Left ventricle myocardium superior (tissue), 1 donor: ENCODE measurements around the gene GLRX3. TPM values are rescaled to one million over a fixed set of nuclear protein-coding genes. Genes with fewer than 3 reads are reported as not detected.

Experiments used
- ATAC-seq: fragments of 200-7000 bp; cut with Tn5 transposase; one replicate; pipeline ENCODE4 v1.9.1; 2020; ENCODE audit warnings: mild to moderate bottlenecking, moderate library complexity
- DNase-seq: peaks from one replicate; pipeline ENCODE4 v3.0.0-alpha.2; 2020
- intact Hi-C: fragments of 100-400 bp; cut with micrococcal nuclease; formaldehyde crosslinking; loops from one replicate; pipeline ENCODE4 v1.11.0; 2022
- total RNA-seq: library from RNA; stranded (reverse); fragmentation: NEBNext Ultra II Directional; extraction: Animal tissue kit (Norgen Biotek cat#: 25700); gene quantifications from one replicate; pipeline ENCODE4 v1.2.1, GENCODE V29; 2021
- donor health status: DM: no; HTN: yes; CAD: no; lungs with severe emphysema.

The GLRX3 gene
- total RNA-seq, 1 donor from 2014 or later, result 64.8 TPM

DNA sequence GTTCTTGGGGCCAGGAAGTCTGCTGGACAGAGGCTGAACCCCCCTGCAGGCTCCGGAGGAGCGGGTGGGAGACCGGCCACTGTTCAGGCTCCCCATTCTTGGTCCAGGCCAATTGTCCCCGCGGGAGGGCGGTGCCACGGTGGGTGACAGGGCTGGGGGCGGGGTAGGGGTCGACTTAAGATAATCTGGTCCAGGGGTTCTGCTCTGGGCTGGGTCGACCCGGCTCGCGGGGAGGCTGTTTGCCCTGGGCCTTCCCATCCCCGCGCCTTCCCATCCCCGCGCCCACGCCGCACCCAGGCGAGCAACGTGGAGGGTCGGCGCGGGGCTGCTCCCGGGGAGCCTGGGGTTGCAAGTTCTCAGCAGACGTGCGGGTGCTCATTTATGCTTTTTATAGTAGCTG, 7.3 kb upstream of the GLRX3 start:
- ATAC-seq (no peak), DNase-seq (no peak)
- intact Hi-C loops, result no loop called here

DNA sequence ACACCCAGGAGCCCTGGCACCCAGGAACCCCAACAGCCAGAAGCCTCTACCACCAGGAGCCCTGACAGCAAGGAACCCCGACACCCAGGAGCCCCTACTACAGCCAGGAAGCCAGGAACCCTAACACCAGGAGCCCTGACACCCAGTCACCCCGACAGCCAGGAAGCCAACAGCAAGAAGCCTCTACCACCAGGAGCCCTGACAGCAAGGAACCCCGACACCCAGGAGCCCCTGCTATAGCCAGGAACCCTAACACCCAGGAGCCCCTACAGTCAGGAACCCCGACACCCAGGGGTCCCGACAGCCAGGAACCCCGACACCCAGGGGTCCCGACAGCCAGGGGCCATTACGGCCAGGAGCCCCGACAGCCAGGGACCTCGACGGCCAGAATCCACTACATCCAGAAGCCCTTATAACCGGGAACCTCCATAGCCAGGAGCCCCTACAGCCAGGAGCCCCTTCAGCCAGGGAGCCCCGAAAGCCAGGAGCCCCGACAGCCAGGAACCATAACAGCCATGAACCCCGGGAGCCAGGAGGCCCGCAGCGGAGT, 440 bp upstream of the GLRX3 start:
- DNase-seq (no peak), ATAC-seq (no peak)
- intact Hi-C loops, result loop anchor here (2.0 kb wide), 1 partner anchor 25 kb away; the partner anchor contains the start of gene C10orf143

DNA sequence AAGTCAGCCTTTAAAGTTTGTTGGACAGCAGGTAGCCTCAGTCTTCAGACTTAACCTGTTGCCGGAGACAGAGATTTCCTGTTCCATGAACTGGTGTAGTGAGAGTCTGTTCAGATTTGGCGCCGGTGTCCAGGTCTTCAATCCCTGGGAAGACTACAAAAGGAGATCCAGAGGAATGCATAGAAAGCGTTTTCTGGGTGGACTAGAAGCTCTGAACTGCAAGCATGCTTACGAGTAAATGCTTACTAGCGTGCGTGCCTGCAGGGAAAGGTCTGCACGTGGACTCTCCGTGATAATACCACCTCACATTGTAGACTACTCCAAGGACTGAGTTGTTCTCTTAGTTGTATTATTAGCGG, 878 bp downstream of the GLRX3 start:
- intact Hi-C loops, result loop anchor here (2.0 kb wide), 1 partner anchor 26 kb away; the partner anchor contains the start of gene C10orf143
- DNase-seq, result no peak
- no peak for ATAC-seq

DNA sequence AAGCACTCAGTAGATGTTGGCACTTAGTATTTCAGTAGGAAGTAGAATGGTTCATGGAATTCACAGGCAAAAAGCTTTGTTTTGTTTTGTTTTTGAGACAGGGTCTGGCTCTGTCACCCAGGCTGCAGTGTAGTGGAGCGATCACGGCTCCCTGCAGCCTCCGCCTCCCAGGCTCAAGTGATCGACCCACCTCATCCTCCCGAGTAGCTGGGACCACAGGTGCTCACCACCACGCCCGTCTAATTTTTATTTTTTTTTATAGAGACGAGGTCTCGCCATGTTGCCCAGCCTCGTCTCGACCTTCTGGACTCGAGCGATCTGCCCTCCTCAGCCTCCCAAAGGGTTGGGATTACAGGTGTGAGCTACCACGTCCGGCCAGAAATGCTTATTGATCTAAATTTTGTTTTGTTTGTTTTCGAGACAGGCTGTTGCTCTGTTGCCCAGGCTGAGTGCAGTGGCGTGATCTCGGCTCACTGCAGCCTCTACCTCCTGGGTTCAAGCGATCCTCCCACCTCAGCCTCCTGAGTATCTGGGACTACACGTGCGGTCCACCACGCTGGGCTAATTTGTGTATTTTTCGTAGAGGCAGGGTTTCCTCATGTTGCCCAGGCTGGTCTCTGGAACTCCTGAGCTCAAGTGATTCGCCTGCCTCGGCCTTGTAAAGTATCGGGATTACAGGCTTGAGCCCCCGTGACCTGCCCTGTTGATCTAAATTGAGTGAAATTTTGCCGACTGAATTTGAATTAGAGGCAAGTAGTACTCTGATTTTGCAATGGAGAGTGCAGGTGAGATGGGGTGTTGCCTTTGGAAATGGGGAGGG, 1.7 kb downstream of the GLRX3 start:
- no peak for DNase-seq
- intact Hi-C loops, result loop anchor here (2.0 kb wide), 1 partner anchor 27 kb away; the partner anchor contains the start of gene C10orf143
- ATAC-seq, result no peak

DNA sequence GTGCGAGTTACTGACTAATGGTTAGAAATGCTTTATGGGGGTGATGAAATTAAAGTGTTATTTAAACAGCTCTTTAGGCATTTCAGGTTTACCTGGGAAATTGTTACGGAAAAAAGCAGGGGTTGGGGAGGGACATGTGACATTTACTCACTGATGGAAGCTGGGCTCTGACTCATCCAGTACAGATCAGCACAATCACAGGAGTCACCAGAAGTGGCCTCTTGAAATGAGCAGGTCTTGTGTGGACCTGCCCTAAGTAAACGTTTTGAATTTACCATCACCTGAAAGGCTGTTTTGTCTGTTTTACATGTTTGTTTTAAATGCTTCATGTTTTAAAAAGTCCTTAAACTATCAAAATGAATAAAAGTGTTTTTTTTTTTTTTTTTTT, 2.3 kb downstream of the GLRX3 start:
- intact Hi-C loops, result no loop called here
- ATAC-seq (no peak), DNase-seq (no peak)

DNA sequence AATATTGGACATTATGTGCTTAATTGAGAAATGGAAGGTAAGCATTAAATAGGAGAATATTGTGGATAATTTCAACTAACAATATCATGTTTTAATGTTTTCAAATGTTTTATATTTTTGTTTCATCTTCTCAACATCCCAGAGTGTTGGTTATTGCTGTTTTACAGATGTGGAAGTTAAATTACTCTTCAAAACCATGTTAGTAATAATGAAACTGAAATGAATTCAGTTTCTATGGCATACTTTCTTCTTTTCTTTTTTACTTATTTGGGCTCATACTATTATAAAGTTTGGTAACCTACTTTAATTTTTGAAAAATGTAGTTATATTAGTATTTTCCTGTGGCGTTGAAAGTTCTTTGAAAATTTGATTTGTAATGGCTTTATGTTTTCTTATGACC, 4.2 kb downstream of the GLRX3 start:
- intact Hi-C loops, result no loop called here
- DNase-seq (no peak), ATAC-seq (no peak)

DNA sequence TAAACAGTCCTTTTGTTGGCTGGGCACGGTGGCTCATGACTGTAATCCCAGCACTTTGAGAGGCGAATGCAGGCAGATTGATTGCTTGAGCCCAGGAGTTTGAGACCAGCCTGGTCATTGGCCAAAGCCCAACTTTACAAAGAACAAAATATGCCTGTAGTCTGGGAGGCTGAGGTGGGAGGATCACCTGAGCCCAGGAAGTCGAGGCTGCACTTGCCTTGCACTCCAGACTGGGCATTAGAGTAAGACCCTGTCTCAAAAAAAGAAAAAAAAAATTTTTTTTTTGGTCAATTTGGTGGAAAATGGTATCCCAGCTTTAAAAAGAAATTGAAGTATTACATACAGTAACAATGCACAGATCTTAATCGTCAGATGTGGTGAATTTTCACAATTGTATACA, 4.8 kb downstream of the GLRX3 start:
- ATAC-seq (no peak), DNase-seq (no peak)
- intact Hi-C loops, result no loop called here

DNA sequence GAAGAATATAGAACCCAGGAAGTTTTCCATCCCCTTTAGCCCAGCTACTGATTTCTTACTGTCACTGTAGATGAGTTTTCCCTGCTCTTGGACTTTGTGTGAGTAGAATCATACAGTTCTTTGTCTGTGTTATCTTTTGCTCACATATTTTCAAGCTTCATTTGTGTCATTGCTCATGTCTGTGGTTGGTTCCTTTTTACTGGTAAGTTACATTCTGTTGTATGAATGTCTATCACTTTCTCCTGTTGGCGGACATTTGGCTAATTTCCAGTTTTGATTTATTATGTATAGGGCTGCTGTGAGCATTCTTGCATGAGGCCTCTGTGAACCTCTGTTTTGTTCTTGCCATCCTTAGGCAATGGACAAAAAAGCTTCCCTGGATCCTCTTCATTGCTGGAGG, 5.3 kb downstream of the GLRX3 start:
- intact Hi-C loops, result no loop called here
- ATAC-seq (no peak), DNase-seq (no peak)

DNA sequence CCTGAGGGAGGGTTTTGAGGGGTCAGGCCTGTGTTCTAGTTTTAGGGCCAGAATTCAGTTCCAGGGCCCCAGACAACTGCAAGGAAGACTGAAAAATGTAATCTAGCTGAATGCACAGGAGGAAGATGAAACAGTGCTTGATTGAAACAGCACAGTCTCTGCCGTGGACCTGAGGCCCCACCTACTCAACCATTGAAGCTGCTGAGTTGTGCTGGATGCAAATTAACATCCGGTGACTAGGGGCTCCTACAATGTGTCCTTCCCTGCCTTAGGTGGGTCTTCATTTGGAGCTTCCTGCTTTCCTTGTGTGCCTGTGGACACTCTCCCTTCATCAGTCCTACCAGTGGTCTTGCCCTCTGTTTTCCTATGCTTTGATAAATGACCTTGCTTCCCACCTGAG, 5.7 kb downstream of the GLRX3 start:
- DNase-seq (no peak), ATAC-seq (no peak)
- intact Hi-C loops, result no loop called here

DNA sequence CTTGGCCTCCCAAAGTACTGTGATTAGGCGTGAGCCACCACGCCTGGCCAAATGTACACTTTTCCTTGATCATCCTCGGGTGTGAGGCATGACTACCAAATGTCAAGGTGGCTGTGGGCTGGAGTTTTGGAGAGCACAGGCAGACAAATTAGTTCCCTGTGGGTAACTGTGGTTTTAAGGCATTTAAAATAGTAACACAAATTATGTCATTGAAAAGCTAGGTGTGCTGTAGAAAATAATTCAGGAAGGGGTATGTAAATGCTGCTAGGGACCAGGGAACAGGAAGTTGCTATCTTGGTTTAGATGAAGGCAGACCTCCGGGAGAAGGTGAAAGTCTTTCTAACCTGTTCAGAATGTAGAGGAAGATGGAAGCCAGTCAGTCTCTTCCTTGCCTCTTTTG, 9.9 kb downstream of the GLRX3 start:
- intact Hi-C loops, result no loop called here

DNA sequence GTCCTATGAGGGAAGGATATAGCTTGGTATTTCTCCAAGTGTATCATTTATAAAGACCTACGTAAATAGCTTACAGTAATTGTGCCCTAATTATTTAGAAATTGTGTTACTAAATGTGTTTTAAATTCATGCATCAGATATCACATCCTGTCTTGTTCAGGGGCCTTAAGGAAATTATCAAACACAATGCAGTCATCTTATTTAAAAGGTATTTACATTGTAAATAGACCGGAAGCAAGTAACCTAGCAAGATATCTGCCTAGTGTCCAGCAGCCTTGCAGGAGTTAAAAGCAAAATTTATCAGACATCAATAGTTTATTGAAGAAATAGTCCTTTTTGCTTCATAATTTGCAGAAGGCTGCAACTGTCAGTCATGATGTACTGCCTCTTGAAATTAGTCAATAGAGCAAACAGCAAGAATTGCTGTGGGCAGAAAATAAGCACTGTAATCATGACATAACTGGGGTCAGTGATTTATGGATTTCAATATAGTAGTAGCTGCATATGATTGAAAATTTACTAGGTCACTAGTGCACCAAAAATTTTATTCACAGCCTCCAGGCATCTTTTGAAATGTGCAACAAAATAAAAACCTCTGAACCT, 23.1 kb downstream of the GLRX3 start:
- intact Hi-C loops, result no loop called here

More for the DNA sequence above, 9.9 kb downstream of the GLRX3 start:
- ATAC-seq (no peak), DNase-seq (no peak)

DNA sequence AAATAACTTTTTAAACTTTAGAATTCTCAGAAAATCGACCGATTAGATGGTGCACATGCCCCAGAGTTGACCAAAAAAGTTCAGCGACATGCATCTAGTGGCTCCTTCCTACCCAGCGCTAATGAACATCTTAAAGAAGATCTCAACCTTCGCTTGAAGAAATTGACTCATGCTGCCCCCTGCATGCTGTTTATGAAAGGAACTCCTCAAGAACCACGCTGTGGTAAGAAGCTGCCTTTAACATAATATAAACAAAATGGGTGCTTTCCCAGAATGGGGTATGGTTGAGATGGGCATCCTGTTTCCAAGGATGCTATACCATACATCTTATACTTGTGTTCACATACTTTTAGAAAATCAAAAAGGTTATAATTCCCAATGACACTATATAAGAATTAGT, 24.6 kb downstream of the GLRX3 start:
- no peak for ATAC-seq
- intact Hi-C loops, result no loop called here
- DNase-seq, result no peak

More for the DNA sequence above, 23.1 kb downstream of the GLRX3 start:
- DNase-seq (no peak), ATAC-seq (no peak)

DNA sequence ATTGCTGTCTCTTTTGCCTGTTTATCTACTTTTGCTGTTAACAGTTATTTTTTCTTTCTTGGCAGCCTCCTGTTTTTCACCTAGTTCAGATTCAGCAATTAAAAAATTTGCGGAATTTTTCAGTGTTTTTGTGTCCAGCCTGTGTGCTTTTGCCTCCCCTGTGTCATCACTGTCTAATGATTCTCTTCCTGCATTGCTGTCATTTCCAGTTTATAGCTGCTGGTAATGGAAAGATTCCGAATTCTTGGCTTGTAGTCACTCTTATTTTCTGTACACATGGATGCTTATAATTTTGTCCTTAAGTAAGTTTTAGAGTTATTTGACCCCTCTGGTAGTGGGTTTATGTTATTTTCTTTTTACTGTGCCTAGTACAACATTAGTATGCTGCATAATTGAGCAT, 25.1 kb downstream of the GLRX3 start:
- DNase-seq (no peak), ATAC-seq (no peak)
- intact Hi-C loops, result no loop called here

DNA sequence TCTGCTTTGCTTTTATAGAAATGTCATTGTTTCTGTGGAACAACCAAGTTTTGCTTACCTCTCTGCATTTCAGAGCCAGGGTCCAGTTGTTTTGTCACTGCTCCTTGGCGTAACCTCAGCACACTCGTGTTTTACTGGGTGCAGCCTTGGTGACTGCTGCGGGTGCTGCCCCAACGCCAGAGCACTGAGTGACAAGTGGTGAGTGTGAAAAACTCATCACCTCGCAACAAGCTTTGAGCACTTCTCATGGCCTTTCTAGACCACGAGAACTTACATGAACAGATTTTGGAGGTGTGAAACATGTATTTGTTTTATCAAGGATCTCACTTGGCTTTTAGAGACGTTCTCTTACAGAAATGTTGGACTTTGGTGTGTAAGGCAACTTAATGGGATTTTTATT, 31.0 kb downstream of the GLRX3 start:
- intact Hi-C loops, result no loop called here
- no peak for DNase-seq
- ATAC-seq, result no peak

DNA sequence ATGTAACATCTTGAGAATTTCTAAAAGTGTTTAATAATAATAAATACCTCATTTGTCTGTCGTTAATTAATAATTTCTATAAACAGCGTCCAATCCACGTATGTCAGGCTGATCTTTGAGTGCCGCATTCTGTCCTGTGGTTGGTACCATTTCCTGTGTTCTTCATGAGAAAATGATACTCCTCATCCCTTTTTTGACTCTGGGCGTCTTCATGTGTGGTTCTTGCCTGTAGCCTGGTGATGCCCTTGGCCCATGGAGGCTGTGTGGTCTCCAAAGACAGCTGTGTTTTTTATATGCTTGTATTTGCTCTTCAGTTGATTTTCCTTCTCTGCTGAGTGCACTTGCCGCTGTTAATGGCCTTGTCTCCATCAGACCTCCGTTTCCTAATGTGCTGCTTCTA, 31.5 kb downstream of the GLRX3 start:
- DNase-seq (no peak), ATAC-seq (no peak)
- intact Hi-C loops, result no loop called here

DNA sequence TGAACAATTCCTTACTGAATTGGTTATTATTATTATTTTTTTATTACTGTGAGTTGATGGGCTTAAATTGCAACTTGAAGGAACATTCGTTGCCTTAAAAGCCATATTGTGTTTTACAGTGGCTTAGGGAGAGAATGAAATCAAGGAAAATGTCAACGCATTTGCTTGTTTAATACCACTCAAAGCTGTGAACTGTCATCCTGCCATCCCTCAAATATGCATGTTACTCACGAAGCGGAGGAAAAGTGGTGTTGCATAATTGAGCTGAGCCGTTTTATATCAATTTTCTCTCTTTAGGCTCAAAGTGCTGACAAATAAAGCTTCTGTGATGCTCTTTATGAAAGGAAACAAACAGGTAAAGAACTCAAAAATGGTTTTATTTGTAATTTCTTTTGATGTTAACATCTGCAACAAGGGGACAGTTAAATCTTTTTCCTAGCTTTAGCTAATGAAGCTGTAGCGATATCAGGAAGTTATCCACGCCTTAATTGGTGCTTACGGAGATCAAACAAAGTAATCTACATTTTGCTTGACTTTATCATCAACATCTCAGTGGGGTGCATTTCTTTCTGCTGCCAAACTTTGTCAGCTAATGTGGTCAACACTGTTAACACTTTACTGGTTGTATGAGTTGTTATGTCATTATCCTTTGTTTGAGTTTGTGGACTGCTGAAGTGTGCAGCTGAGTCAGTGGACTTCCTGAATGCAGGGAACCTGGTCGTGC, 33.1 kb downstream of the GLRX3 start:
- ATAC-seq (no peak), DNase-seq (no peak)
- intact Hi-C loops, result no loop called here

DNA sequence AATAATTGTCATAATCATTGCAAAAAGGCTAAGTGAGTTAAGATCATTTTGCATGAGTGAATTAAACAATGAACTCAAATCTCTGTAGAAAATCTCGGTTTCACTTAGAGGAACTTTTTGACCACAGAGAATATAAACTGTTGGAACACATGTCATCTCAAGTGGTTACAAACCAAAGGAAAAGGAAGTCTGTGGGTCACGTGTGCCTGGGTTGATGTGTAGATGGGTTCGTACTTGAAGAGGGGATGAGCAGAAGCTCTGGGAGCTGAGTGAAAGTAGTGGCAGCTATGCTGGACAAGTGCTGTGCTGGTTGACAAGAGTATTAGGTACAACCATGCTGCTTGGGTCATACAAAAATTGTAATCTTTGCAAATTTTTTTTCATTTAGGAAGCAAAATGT, 35.0 kb downstream of the GLRX3 start:
- ATAC-seq, result no peak
- intact Hi-C loops, result no loop called here

DNA sequence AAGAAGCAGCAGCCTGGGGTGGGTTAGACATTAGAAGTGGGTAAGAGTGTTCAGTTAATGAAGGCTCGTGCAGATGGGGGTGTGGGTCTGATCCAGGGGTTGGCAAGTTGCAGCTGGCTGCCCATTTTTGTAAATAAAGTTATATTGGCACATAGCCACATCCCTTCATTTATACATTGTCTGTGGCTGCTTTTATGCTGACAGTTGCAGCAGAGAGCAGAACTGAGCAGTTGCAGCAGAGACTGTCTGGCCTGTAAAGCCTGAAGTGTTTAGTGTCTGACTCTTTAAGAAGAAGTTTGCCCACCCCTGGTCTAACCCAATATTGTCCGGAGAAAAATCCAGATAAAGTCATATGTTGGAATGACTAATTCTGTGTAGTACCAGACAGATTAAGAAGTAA, 38.1 kb downstream of the GLRX3 start:
- ATAC-seq, result no peak
- DNase-seq, result no peak
- intact Hi-C loops, result no loop called here

More for the DNA sequence above, 35.0 kb downstream of the GLRX3 start:
- no peak for DNase-seq

DNA sequence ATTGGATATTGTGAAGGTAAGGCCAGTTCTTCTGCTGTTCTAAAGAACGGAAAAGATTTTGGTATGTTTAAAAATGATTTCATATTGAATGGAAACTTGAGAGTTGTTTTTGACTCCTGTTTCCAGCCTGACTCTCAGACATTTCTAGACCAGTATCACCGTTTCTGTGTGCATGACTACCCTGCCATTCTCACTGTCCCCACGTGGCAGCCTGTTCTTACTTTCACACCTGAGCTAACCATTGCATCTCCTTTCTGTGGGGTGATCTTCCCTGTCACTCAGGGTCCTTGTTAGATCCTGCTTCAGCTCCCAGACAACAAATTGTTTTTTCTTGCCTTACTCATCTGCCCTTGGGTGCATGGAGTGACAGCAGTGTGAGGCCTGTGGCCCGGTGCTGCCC, 38.9 kb downstream of the GLRX3 start:
- ATAC-seq (no peak), DNase-seq (no peak)
- intact Hi-C loops, result no loop called here

DNA sequence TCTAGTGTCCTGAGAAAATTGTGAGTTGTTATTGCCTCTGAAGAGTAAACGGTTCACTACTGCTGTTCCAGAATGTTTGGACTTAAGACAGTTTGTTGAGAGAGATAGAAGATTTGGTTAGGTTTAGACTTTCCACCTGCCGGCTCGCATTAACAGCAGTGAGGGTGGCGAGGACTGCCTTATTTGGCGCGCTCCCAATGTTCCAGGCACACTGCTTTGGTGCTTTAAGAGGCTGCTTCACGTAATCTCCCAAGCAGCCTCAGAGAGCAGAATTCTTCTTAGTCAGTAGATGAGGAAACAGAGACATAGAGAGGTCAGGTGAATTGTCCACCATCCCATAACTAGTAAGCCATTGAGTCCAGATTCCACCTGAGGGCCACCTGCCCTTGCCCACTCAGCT, 41.1 kb downstream of the GLRX3 start:
- intact Hi-C loops, result no loop called here
- DNase-seq, result peak; percentile 58
- ATAC-seq, result peak; percentile 84
